Activated naive CD4-positive, alpha-beta T cell treated with anti-CD3 and anti-CD28 coated beads, Interleukin-2, amount 50 U/mL, for 72 hours (primary cell): Measurements from ENCODE around the gene C19orf73. TPM values are rescaled to one million over a fixed set of nuclear protein-coding genes. Genes with fewer than 3 reads are reported as not detected.
"Not testable (repeated sequence)": the region's sequence is repeated elsewhere in the genome, so short reads cannot be mapped to it uniquely, and the experiment has no call there.

ENCODE experiments used
- ATAC-seq, 2 donors: fragments of 150-1000 bp; cut with Tn5 transposase; 2 replicates each; pipeline ENCODE4 v1.10.0; 2021; ENCODE audit warnings: mild to moderate bottlenecking in 2 of 2, moderate library complexity in 2 of 2
- DNase-seq, 2 donors: peaks; one replicate each; pipeline ENCODE4 v3.0.0; 2021 to 2022; ENCODE audit warnings: low spot score in 2 of 2
- H3K27ac Mint-ChIP-seq, 2 donors: one replicate each; pipeline ENCODE4 v1.8.0; 2022; ENCODE audit warnings: mild to moderate bottlenecking in 2 of 2, mixed read lengths in 2 of 2
- H3K36me3 Mint-ChIP-seq, 2 donors: one replicate each; pipeline ENCODE4 v1.8.0; 2022; ENCODE audit warnings: mixed read lengths in 2 of 2
- H3K9me3 Mint-ChIP-seq, 2 donors: one replicate each; pipeline ENCODE4 v1.8.0; 2022; ENCODE audit warnings: mixed read lengths in 2 of 2
- total RNA-seq, 2 donors: library from RNA; stranded (reverse); gene quantifications; one replicate each; pipeline ENCODE4 v1.2.3, GENCODE V29; 2022

C19orf73 gene
- total RNA-seq, 2 donors from 2014 or later, result 1.1 TPM

GRCh38 chr19:49097453-49098288 lies 21.3 kb downstream of the C19orf73 start:
- DNase-seq (peak; percentile 63 to 82), ATAC-seq (peak; percentile 76 to 77)
- Mint-ChIP-seq H3K27ac (no peak overlapping the region), H3K9me3 (no peaks in the 10 kb centered on the region), H3K36me3 (peaks cover 6 to 22% of the 10 kb centered on the region in 2 donors)

- ATAC-seq (peak in 1 of 2 donors; percentile 16), DNase-seq (no peak)
- H3K27ac Mint-ChIP-seq, result peak overlapping the region; percentile 65 to 85
- H3K36me3 Mint-ChIP-seq, result peaks cover 17 to 31% of the 10 kb centered on the region in 2 donors
- no peaks in the 10 kb centered on the region for H3K9me3 Mint-ChIP-seq
Measured at GRCh38 chr19:49094505-49095482, 24.1 kb downstream of the C19orf73 start.

GRCh38 chr19:49092686-49093085 lies 26.3 kb downstream of the C19orf73 start:
- Mint-ChIP-seq H3K36me3 (peaks cover 17 to 23% of the 10 kb centered on the region in 2 donors), H3K9me3 (no peaks in the 10 kb centered on the region), H3K27ac (peak overlapping the region in 1 of 2 donors; percentile 17)
- DNase-seq (no peak), ATAC-seq (no peak)

- Mint-ChIP-seq H3K36me3 (peaks cover 24 to 32% of the 10 kb centered on the region in 2 donors), H3K9me3 (no peaks in the 10 kb centered on the region), H3K27ac (peak overlapping the region; percentile 29 to 63)
- DNase-seq (no peak), ATAC-seq (peak in 1 of 2 donors; percentile 46)
Measured at GRCh38 chr19:49091391-49092038, 27.4 kb downstream of the C19orf73 start.

- ATAC-seq, result no peak
Measured at GRCh38 chr19:49086296-49086695, 32.6 kb downstream of the C19orf73 start.

GRCh38 chr19:49085868-49086232 lies 33.1 kb downstream of the C19orf73 start:
- Mint-ChIP-seq H3K9me3 (no peaks in the 10 kb centered on the region), H3K36me3 (peaks cover 28 to 31% of the 10 kb centered on the region in 2 donors), H3K27ac (peak overlapping the region; percentile 94 to 100)
- DNase-seq, result no peak
- ATAC-seq, result no peak

More at GRCh38 chr19:49086296-49086695, 32.6 kb downstream of the C19orf73 start:
- no peaks in the 10 kb centered on the region for H3K9me3 Mint-ChIP-seq
- H3K36me3 Mint-ChIP-seq, result peaks cover 31 to 32% of the 10 kb centered on the region in 2 donors
- H3K27ac Mint-ChIP-seq, result peak overlapping the region; percentile 94 to 100
- no peak for DNase-seq

DNA sequence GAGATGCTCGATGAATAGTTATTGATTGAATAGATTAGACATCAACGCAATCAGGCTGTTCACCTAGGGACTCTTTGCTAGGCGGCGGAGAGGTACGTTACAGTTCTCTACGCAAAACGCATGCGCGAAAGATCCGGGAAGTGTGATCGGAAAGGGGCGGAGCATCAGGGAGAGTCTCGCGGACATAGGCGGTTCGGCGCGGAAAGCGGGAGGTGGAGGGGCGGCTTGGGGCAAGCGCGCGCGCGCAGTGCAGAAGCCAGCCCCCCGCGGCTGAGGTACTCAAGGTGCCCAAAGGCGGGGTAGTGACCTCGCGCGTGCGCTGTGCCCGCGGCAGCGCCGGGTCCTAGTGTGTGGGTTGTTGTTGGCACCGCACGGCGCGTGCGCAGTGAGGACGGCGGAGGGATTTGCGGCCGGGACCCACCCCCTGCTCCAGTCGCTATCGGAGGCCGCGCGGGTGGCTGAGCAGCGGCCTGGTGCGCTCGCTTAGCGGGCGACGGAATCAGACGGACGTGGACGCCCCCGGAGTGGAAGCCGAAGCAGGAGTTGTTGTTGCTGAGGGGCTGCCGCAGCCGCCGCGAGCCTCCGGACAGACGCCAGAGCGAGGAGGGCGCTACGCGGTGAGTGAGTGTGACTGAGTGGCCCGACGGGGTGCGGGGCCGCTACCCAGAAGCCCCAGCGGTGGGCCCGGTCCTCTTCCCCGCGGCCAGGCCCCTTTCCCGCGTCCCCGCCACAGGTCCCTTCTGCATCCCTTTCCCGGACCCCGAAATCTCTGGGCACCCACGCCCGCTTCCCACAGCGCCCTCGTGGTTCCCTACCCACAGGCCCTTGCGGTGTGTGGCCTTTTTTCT lies 33.7 kb downstream of the C19orf73 start, which contains the start of gene SNRNP70:
Gene SNRNP70 (plus strand): TSS at position 432 of the 848 bp plus-strand sequence. CDS start 964 bp downstream, outside the sequence.
- peak within 1 kb of the TSS; percentile 94 to 100 for H3K27ac Mint-ChIP-seq

DNA sequence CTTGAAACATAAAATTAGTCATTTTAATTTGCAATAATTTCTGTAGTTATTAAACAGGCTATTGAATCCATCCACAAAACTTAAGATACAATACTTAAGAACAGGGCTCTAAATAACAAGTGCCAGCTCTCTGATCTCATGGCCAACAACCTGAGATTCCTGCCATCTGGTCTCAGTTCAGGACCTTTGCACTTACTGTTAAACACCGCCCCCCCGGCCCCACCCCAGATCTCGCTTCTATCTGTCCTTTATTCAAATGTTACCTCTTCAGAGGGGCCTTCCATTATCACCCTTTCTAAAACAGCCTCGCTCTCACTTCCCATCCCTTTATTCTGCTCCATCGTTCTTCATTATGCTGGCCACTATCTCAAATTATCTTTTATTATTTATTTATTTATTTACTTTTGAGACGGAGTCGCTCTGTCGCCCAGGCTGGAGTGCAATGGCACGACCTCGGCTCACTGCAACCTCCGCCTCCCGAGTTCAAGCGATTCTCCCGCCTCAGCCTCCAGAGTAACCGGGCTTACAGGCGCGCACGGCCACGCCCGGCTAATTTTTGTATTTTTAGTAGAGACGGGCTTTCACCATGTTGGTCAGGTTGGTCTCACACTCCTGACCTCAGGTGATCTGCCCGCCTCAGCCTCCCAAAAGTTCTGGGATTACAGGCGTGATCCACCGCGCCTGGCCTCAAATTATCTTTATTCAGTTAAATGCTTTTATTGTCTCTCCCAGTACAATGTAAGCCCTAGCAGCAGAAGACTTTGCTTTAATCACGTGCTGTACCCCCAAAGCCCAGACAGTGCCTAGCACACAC lies 34.5 kb downstream of the C19orf73 start:
- Mint-ChIP-seq H3K36me3 (peaks cover 19 to 23% of the 10 kb centered on the region in 2 donors), H3K27ac (peak overlapping the region; percentile 94 to 100), H3K9me3 (no peaks in the 10 kb centered on the region)
- no peak for DNase-seq
- no peak for ATAC-seq

More for the DNA sequence above, 33.7 kb downstream of the C19orf73 start, which contains the start of gene SNRNP70:
- Mint-ChIP-seq H3K9me3 (no peaks in the 10 kb centered on the region), H3K36me3 (peaks cover 22 to 25% of the 10 kb centered on the region in 2 donors)
- DNase-seq (peak; percentile 98 to 100), ATAC-seq (peak; percentile 95 to 98)

DNA sequence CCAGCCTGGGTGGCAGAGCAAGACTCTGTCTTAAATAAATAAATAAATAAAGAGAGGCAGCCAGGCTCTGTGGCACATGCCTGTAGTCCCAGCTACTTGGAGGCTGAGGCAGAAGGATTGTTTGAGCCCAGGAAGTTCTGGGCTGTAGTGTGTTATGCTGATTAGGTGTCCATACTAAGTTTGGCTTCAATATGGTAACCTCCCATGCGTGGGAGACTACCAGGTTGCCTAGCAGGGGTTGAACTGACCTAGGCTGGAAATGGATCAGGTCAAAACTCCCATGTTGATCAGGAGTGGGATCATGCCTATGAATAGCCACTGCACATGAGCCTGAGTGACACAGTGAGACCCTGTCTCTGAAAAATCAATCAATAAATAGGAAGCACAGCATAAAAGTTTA lies 37.7 kb downstream of the C19orf73 start:
- Mint-ChIP-seq H3K9me3 (no peaks in the 10 kb centered on the region), H3K27ac (no peak overlapping the region), H3K36me3 (peaks cover 6 to 13% of the 10 kb centered on the region in 2 donors)
- no peak for ATAC-seq
- DNase-seq, result no peak

DNA sequence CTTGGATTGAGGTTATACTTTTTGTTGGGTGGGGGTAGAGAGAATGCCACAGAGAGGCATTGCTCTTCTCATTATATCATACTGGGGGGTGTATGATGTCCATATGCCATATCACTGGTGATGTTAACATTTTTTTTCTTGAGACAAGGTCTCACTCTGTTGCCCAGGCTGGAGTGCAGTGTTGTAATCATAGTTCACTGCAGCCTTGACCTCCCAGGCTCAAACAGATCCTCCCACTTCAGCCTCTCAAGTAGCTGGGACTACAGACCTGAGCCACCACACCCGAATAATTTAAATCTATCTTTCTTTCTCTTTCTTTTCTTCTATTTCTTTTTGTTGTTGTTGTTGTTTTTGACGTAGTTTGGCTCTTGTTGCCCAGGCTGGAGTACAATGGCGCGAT lies 38.6 kb downstream of the C19orf73 start:
- H3K36me3 Mint-ChIP-seq, result peaks cover 0 to 4% of the 10 kb centered on the region in 2 donors
- DNase-seq, result no peak
- no peak overlapping the region for H3K27ac Mint-ChIP-seq
- no peak for ATAC-seq
- H3K9me3 Mint-ChIP-seq, result no peaks in the 10 kb centered on the region

GRCh38 chr19:49074869-49075268 lies 44.1 kb downstream of the C19orf73 start:
- H3K27ac Mint-ChIP-seq, H3K9me3 Mint-ChIP-seq, DNase-seq, ATAC-seq: not testable (repeated sequence)
- peaks cover 10 to 16% of the 10 kb centered on the region in 2 donors for H3K36me3 Mint-ChIP-seq

GRCh38 chr19:49073514-49074378 lies 45.2 kb downstream of the C19orf73 start:
- peaks cover 0 to 8% of the 10 kb centered on the region in 2 donors for H3K9me3 Mint-ChIP-seq
- ATAC-seq (no peak), DNase-seq (no peak)
- H3K27ac Mint-ChIP-seq, result no peak overlapping the region
- H3K36me3 Mint-ChIP-seq, result peaks cover 10 to 22% of the 10 kb centered on the region in 2 donors

- ATAC-seq (no peak), DNase-seq (no peak)
- peaks cover 10 to 22% of the 10 kb centered on the region in 2 donors for H3K36me3 Mint-ChIP-seq
- peaks cover 0 to 8% of the 10 kb centered on the region in 2 donors for H3K9me3 Mint-ChIP-seq
- no peak overlapping the region for H3K27ac Mint-ChIP-seq
Measured at GRCh38 chr19:49071860-49072547, 46.9 kb downstream of the C19orf73 start.
